ENCODE data around the gene ELL2.

Gene ELL2

DNA sequence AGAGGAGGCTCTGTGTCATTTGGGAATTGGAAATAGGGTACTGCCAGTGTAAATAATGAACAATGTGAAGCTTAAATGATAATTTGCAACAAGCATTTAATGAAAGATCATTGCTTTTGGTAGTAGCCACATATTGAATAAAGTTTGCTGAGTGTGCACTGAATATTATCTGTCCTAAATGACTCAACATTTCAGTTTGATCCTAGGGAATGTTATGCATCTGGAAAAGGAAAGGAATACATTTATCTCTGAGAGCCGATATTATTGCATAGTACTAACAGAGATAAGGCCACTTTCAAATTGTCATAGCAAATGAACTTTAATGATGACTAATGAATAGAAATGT, 8.7 kb upstream of the ELL2 start:
- Histone ChIP-seq H3K4me3 (no peak overlapping the region), H3K27me3 (no peaks in the 10 kb centered on the region), H3K27ac (no peak overlapping the region), H3K9me3 (no peaks in the 10 kb centered on the region), H3K36me3 (no peaks in the 10 kb centered on the region), H3K4me1 (no peaks in the 10 kb centered on the region)
- TF ChIP-seq, protein P1, sequence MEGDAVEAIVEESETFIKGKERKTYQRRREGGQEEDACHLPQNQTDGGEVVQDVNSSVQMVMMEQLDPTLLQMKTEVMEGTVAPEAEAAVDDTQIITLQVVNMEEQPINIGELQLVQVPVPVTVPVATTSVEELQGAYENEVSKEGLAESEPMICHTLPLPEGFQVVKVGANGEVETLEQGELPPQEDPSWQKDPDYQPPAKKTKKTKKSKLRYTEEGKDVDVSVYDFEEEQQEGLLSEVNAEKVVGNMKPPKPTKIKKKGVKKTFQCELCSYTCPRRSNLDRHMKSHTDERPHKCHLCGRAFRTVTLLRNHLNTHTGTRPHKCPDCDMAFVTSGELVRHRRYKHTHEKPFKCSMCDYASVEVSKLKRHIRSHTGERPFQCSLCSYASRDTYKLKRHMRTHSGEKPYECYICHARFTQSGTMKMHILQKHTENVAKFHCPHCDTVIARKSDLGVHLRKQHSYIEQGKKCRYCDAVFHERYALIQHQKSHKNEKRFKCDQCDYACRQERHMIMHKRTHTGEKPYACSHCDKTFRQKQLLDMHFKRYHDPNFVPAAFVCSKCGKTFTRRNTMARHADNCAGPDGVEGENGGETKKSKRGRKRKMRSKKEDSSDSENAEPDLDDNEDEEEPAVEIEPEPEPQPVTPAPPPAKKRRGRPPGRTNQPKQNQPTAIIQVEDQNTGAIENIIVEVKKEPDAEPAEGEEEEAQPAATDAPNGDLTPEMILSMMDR (IDR thresholded peaks at IDR 0.05) = no peak
- intact Hi-C loops (cut with DNase I; ENCODE audit: low total_unique reads) = no loop called here
- no peak for DNase-seq

DNA sequence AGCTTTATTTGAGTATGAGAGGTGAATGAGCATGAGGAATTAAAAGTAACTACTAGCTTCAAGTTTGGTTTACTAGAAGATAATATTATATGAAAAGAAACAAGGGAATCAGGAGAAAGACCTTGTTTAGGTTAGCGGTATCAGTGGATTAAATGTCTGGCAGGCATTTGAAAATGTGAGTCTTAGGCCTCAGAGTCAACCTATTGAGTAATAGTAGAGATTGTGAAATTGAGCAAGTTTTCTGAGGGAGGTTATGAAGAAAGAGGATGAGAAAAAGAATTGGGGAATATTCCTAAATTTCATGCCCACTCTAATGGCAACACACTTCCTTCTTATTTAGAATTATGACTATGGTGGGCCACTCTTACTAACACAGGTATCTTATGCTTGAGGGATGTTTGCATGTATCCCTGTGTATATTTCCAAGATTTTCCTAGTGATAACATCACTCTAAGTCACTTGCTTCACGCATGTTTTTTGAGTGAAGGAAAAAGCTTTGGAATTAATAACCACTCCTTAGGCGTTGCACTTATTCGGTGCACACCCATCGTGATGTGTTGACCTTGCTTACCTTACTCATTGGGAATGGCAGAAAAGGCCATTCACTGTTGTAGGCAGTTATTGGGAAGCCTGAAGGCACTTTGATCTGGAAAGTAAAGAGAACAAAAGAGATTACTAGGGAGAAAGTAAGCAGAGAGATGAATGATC, 8.2 kb upstream of the ELL2 start:
- Histone ChIP-seq H3K4me1 (no peaks in the 10 kb centered on the region), H3K27me3 (no peaks in the 10 kb centered on the region), H3K36me3 (no peaks in the 10 kb centered on the region), H3K27ac (no peak overlapping the region), H3K9me3 (no peaks in the 10 kb centered on the region), H3K4me3 (no peak overlapping the region)
- TF ChIP-seq, protein P1 (IDR thresholded peaks at IDR 0.05) = no peak
- intact Hi-C loops (cut with DNase I; ENCODE audit: low total_unique reads) = loop anchor here (10.0 kb wide), 1 partner anchor 695 kb away; the partner anchor contains the start of gene CAST
- DNase-seq = no peak

DNA sequence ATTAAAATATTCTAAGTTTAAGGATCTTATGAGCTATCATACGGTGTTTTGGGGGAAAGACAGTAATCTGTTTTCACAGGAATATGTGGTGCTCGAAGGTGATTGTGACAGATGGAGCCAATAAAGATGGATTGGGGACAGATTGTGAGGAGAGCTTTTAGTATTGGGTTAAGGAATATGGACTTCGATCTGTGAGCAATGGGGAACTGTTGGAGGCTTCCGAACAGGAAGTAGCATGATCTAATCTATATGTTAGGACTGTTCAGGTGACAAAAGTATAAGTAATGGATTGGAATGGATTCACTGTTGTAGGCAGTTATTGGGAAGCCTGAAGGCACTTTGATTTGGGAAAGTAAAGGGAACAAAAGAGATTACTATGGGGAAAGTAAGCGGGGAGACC, 7.4 kb upstream of the ELL2 start:
- TF ChIP-seq, protein P1 (IDR thresholded peaks at IDR 0.05) = no peak
- H3K4me1 ChIP-seq = no peaks in the 10 kb centered on the region
- H3K27ac ChIP-seq = no peak overlapping the region
- no peaks in the 10 kb centered on the region for H3K36me3 ChIP-seq
- no peaks in the 10 kb centered on the region for H3K27me3 ChIP-seq
- DNase-seq = no peak
- no peak overlapping the region for H3K4me3 ChIP-seq
- intact Hi-C loops (cut with DNase I; ENCODE audit: low total_unique reads) = loop anchor here (10.0 kb wide), 1 partner anchor 696 kb away; the partner anchor contains the start of gene CAST
- H3K9me3 ChIP-seq = no peaks in the 10 kb centered on the region

DNA sequence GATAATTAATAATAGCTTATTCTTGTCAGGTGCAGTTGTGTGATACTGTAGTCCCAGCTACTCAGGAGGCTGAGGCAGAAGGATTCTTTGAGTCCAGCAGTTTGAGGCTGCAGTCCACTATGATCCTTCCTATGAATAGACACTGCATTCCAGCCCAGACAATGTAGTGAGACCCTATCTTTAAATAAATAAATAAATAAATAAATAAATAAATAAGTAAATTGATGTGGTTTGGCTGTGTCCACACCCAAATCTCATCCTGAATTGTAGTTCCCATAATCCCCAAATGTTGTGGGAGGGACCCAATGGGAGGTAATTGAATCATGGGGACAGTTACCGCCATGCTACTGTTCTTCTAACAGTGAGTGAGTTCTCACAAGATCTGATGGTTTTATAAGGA, 5.6 kb upstream of the ELL2 start:
- intact Hi-C loops (cut with DNase I; ENCODE audit: low total_unique reads) = loop anchor here (10.0 kb wide), 1 partner anchor 698 kb away; the partner anchor contains the start of gene CAST
- Histone ChIP-seq H3K9me3 (no peaks in the 10 kb centered on the region), H3K27me3 (no peaks in the 10 kb centered on the region), H3K4me3 (no peak overlapping the region), H3K27ac (no peak overlapping the region), H3K36me3 (no peaks in the 10 kb centered on the region), H3K4me1 (peaks cover 0 to 5% (median 2%) of the 10 kb centered on the region in 4 donors)
- no peak for DNase-seq
- TF ChIP-seq, protein P1 (IDR thresholded peaks at IDR 0.05) = no peak

DNA sequence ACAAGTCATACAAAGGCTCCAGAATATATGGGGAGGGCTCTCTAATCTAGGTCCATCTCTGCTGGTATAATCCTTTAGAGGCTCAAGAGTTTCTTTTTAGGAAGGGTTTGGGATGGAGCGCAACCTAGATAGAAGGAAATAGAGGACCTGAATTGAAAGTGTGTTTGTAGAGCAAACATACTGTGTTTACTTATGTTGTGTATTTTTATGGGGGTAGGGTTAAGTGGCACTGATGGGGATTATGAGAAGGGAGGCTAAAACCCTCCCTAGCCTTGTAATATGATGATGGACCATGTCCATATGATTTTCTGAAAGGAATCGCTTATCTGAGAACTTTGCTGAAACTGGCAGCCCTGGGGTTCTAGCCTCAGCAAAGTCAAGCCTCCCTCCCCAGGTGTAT, 4.4 kb upstream of the ELL2 start:
- peaks cover 0 to 5% (median 2%) of the 10 kb centered on the region in 4 donors for H3K4me1 ChIP-seq
- no peak overlapping the region for H3K27ac ChIP-seq
- no peaks in the 10 kb centered on the region for H3K27me3 ChIP-seq
- H3K4me3 ChIP-seq = no peak overlapping the region
- TF ChIP-seq, protein P1 (IDR thresholded peaks at IDR 0.05) = no peak
- DNase-seq = no peak
- peaks cover 0 to 5% (median 0%) of the 10 kb centered on the region in 3 donors for H3K36me3 ChIP-seq
- H3K9me3 ChIP-seq = no peaks in the 10 kb centered on the region
- intact Hi-C loops (cut with DNase I; ENCODE audit: low total_unique reads) = loop anchor here (10.0 kb wide), 1 partner anchor 699 kb away; the partner anchor contains the start of gene CAST

Measured in tibial artery (tissue), 4 donors.